OCI-LY3 (cell line): ENCODE measurements around the gene SRRM1.

Experiments
- H2AFZ ChIP-seq: fragments of 200-600, 300-600 bp; shearing (Covaris generic); 2 replicates; pipeline ENCODE4 v1.6.0; 2014; ENCODE audit warnings: antibody characterized with exemption, low read depth, low read length
- H3K27ac ChIP-seq: fragments of 200-600, 300-600 bp; sonication (generic); 2 replicates; pipeline ENCODE4 v1.5.1; 2014; ENCODE audit warnings: mild to moderate bottlenecking, low read length, moderate library complexity, mixed read lengths
- H3K27me3 ChIP-seq: fragments of 200-600, 300-600 bp; sonication (generic); 2 replicates; pipeline ENCODE4 v1.6.1; 2014; ENCODE audit warnings: low read depth, low read length, mixed read lengths
- H3K36me3 ChIP-seq: fragments of 200-600, 300-600 bp; sonication (generic); replicated peaks from 2 replicates; pipeline ENCODE3; 2014; ENCODE audit warnings: low read depth, low read length, mixed read lengths
- H3K4me1 ChIP-seq: fragments of 300-600, 200-600 bp; sonication (generic); 2 replicates; pipeline ENCODE4 v1.6.1; 2014; ENCODE audit warnings: low read length, mixed read lengths
- H3K4me2 ChIP-seq: fragments of 200-600, 300-600 bp; sonication (generic); 2 replicates; pipeline ENCODE4 v1.6.1; 2014; ENCODE audit warnings: low read length, mixed read lengths
- H3K4me3 ChIP-seq: fragments of 300-600, 200-600 bp; sonication (generic); 2 replicates; pipeline ENCODE4 v1.5.1; 2014; ENCODE audit warnings: antibody characterized with exemption, mild to moderate bottlenecking, low read length, moderate library complexity
- H3K79me2 ChIP-seq: fragments of 300-600, 200-600 bp; shearing (Covaris generic); 2 replicates; pipeline ENCODE4 v1.6.1; 2014; ENCODE audit warnings: mild to moderate bottlenecking, low read length, mixed read lengths
- H3K9ac ChIP-seq: fragments of 300-600, 200-600 bp; shearing (Covaris generic); 2 replicates; pipeline ENCODE4 v1.6.0; 2014; ENCODE audit warnings: mild to moderate bottlenecking, low read length, moderate library complexity
- H3K9me3 ChIP-seq: fragments of 200-600, 300-600 bp; shearing (Covaris generic); 2 replicates; pipeline ENCODE4 v1.6.1; 2014; ENCODE audit warnings: low read length, mixed read lengths; ENCODE audit not compliant: insufficient read depth
- H4K20me1 ChIP-seq: fragments of 200-600, 300-600 bp; sonication (generic); 2 replicates; pipeline ENCODE4 v1.6.1; 2016; ENCODE audit warnings: low read length, mixed read lengths; ENCODE audit not compliant: insufficient read depth
- EZH2phosphoT487 ChIP-seq: fragments of 200-600 bp; shearing (Covaris generic); IDR thresholded peaks from 2 replicates; pipeline ENCODE4 v1.6.1; 2018; ENCODE audit warnings: antibody characterized with exemption, mixed run types, low read depth
- TF ChIP-seq, protein P1 (sequence below): fragments of 200-600, 300-600 bp; sonication (generic); IDR thresholded peaks from 2 replicates; pipeline ENCODE4 v1.5.1; 2014; ENCODE audit warnings: antibody characterized with exemption, low read length, low read depth

Gene SRRM1

DNA sequence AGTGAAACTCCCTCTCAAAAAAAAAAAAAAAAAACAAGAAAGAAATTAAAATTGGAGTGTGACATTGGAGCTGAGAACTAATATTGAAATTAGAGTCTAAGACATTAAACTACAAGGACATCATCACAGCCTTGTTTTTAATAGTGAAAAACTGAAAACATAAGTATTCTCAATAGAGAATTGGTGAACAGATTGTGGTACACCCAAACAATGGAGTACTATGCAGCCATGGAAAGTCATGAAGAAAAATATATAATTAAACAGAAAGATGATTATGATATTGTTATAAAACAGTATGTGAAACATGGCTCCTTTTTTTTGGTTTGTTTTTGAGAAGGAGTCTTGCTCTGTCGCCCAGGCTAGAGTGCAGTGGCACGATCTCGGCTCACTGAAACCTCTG lies 43.8 kb upstream of the SRRM1 start:
- H3K9ac ChIP-seq, result no peak overlapping the region
- H3K4me3 ChIP-seq, result no peak overlapping the region
- H3K4me2 ChIP-seq, result no peak overlapping the region
- no peaks in the 10 kb centered on the region for H3K4me1 ChIP-seq
- no peak overlapping the region for H3K27ac ChIP-seq
- H4K20me1 ChIP-seq, result no peaks in the 10 kb centered on the region
- H3K36me3 ChIP-seq, result no peaks in the 10 kb centered on the region
- H3K9me3 ChIP-seq, result no peaks in the 10 kb centered on the region
- H2AFZ ChIP-seq, result no peak overlapping the region
- H3K27me3 ChIP-seq, result peaks cover 9% of the 10 kb centered on the region
- no peaks in the 10 kb centered on the region for H3K79me2 ChIP-seq
- no peak for TF ChIP-seq EZH2phosphoT487
- TF ChIP-seq, protein P1, sequence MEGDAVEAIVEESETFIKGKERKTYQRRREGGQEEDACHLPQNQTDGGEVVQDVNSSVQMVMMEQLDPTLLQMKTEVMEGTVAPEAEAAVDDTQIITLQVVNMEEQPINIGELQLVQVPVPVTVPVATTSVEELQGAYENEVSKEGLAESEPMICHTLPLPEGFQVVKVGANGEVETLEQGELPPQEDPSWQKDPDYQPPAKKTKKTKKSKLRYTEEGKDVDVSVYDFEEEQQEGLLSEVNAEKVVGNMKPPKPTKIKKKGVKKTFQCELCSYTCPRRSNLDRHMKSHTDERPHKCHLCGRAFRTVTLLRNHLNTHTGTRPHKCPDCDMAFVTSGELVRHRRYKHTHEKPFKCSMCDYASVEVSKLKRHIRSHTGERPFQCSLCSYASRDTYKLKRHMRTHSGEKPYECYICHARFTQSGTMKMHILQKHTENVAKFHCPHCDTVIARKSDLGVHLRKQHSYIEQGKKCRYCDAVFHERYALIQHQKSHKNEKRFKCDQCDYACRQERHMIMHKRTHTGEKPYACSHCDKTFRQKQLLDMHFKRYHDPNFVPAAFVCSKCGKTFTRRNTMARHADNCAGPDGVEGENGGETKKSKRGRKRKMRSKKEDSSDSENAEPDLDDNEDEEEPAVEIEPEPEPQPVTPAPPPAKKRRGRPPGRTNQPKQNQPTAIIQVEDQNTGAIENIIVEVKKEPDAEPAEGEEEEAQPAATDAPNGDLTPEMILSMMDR, result no peak

DNA sequence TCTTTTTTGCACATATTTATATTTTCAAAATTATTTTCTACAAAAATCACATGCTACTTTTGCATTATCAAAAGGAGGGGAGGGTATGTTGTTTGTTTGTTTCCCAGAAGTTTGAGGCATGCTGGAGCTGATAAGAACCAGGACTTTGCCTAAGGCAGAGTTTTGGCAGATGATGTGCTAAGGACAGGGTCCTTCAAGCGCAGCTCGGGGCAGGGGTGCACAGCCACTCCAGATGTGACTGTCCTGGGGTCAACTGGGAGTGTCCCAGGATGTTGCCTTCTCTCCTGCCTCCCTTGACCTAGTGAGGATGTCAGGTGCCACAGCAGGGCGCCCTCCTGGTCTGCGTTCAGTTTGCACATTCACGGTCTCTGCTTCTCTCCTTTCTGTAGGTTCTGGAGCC lies 42.6 kb upstream of the SRRM1 start:
- no peaks in the 10 kb centered on the region for H3K4me1 ChIP-seq
- no peaks in the 10 kb centered on the region for H3K79me2 ChIP-seq
- H4K20me1 ChIP-seq, result no peaks in the 10 kb centered on the region
- H3K27me3 ChIP-seq, result no peaks in the 10 kb centered on the region
- H3K36me3 ChIP-seq, result no peaks in the 10 kb centered on the region
- no peak overlapping the region for H3K9ac ChIP-seq
- no peak overlapping the region for H3K4me2 ChIP-seq
- no peak overlapping the region for H3K4me3 ChIP-seq
- TF ChIP-seq, protein P1, result no peak
- TF ChIP-seq EZH2phosphoT487, result no peak
- no peaks in the 10 kb centered on the region for H3K9me3 ChIP-seq
- H3K27ac ChIP-seq, result no peak overlapping the region
- no peak overlapping the region for H2AFZ ChIP-seq

DNA sequence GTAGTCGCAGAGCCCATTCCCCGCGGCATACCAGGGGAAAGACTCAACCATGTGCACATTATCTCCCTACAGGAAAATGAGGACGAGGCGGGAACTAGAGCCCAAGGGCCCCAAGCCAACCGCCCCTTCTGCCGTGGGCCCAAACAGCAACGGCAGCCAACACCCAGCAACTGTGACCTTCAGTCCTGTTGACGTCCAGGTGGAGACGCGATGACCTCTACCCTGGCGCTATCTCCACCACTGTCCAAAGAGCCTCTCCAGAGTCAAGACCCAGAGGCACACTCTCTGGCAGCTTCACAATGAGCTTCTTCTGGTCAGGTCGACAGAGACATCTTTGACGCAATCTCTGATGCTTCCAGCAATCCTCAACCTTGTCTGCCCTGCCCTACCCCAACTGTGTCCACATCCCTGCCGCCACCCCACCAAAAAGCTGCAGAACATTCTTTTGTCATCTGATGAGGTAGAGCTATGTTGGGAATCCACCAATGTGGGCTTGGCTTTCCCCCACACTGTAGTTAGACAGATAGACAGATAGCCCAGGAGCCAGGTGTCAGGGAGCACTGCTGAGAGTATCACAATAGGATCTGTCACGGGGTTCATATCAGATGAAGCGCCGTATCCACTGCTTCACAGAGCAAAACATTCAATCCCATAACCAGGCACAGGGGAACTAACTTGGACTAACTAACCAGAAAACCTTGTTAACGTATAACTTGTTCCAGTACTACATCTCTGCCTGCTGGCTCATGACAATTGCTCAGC lies 37.4 kb upstream of the SRRM1 start:
- no peak for TF ChIP-seq EZH2phosphoT487
- TF ChIP-seq, protein P1, result no peak
- no peak overlapping the region for H3K4me3 ChIP-seq
- H3K79me2 ChIP-seq, result no peaks in the 10 kb centered on the region
- H3K9ac ChIP-seq, result no peak overlapping the region
- no peak overlapping the region for H3K27ac ChIP-seq
- H4K20me1 ChIP-seq, result no peaks in the 10 kb centered on the region
- no peaks in the 10 kb centered on the region for H3K9me3 ChIP-seq
- no peaks in the 10 kb centered on the region; the same call in 1 of the 2 replicates for H3K27me3 ChIP-seq
- H2AFZ ChIP-seq, result no peak overlapping the region
- H3K36me3 ChIP-seq, result no peaks in the 10 kb centered on the region
- H3K4me1 ChIP-seq, result no peaks in the 10 kb centered on the region
- no peak overlapping the region for H3K4me2 ChIP-seq

DNA sequence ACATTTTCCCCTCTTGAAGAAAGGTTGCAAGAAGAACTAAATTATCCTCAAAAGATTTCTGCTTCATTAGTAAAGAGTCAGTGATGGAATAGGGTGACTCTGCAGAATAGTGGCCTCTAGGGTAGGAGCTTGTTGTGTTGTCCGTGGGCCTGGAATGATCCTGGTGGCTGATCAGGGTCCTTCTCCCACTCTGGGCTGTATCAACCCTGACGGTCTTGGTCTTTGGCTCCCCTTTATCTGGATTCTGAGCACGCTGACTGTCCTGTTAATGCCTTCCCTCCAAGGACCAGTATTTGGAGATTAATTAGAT lies 36.9 kb upstream of the SRRM1 start:
- Histone ChIP-seq H3K4me2 (no peak overlapping the region), H3K9me3 (no peaks in the 10 kb centered on the region), H3K27ac (no peak overlapping the region), H3K36me3 (no peaks in the 10 kb centered on the region), H3K9ac (no peak overlapping the region), H2AFZ (no peak overlapping the region), H4K20me1 (no peaks in the 10 kb centered on the region), H3K4me3 (no peak overlapping the region), H3K27me3 (no peaks in the 10 kb centered on the region; the same call in 1 of the 2 replicates), H3K4me1 (no peaks in the 10 kb centered on the region), H3K79me2 (no peaks in the 10 kb centered on the region)
- no peak for TF ChIP-seq EZH2phosphoT487
- TF ChIP-seq, protein P1, result no peak
